ENCODE data around the gene XPR1.

XPR1 gene

GRCh38 chr1:180920193-180920592 is 288.4 kb downstream of the XPR1 start:
- no peak for DNase-seq

GRCh38 chr1:180920702-180921101 is 288.9 kb downstream of the XPR1 start:
- DNase-seq, result no peak

GRCh38 chr1:180921386-180921785 is 289.6 kb downstream of the XPR1 start:
- no peak for DNase-seq

- no peak for DNase-seq
These were observed 290.2 kb downstream of the XPR1 start for GRCh38 chr1:180921891-180922630.

- DNase-seq, result no peak
These were observed 290.8 kb downstream of the XPR1 start for GRCh38 chr1:180922631-180923015.

- DNase-seq, result no peak
These were observed 291.4 kb downstream of the XPR1 start for GRCh38 chr1:180923021-180923841.

- DNase-seq, result no peak
These were observed 292.1 kb downstream of the XPR1 start for GRCh38 chr1:180923887-180924286.

GRCh38 chr1:180924939-180925338 is 293.1 kb downstream of the XPR1 start:
- no peak for DNase-seq

GRCh38 chr1:180925471-180926051 is 293.7 kb downstream of the XPR1 start:
- DNase-seq, result no peak

- DNase-seq, result no peak
These were observed 294.6 kb downstream of the XPR1 start for GRCh38 chr1:180926164-180926981.

- DNase-seq, result no peak
These were observed 295.5 kb downstream of the XPR1 start for GRCh38 chr1:180927348-180927747.

- DNase-seq, result no peak
These were observed 296.0 kb downstream of the XPR1 start for GRCh38 chr1:180927841-180928240.

GRCh38 chr1:180928331-180929230 is 296.8 kb downstream of the XPR1 start:
- DNase-seq, result no peak

GRCh38 chr1:180929389-180929788 is 297.6 kb downstream of the XPR1 start:
- no peak for DNase-seq

GRCh38 chr1:180930687-180931086 is 298.9 kb downstream of the XPR1 start:
- DNase-seq, result no peak

- DNase-seq, result no peak
These were observed 299.7 kb downstream of the XPR1 start for GRCh38 chr1:180931529-180931928.

GRCh38 chr1:180932378-180932777 is 300.6 kb downstream of the XPR1 start:
- DNase-seq, result no peak

- DNase-seq, result no peak
These were observed 301.3 kb downstream of the XPR1 start for GRCh38 chr1:180933141-180933540.

GRCh38 chr1:180934563-180934962 is 302.7 kb downstream of the XPR1 start:
- DNase-seq, result no peak

- no peak for DNase-seq
These were observed 303.7 kb downstream of the XPR1 start for GRCh38 chr1:180935326-180936109.

Data from GOT3 (cell line).